ENCODE data around the gene STIMATE.

- TF ChIP-seq CTCF (IDR thresholded peaks at IDR 0.05; ENCODE audit: low read length), result no peak
- no peak for TF ChIP-seq EZH2 (optimal IDR thresholded peaks at IDR 0.05; ENCODE audit: low read depth, low read length)
- TF ChIP-seq EZH2phosphoT487 (IDR thresholded peaks at IDR 0.05; ENCODE audit: low read length), result no peak
These were observed 15.5 kb downstream of the STIMATE start for GRCh38 chr3:52881871-52882270.
